Right lobe of liver (tissue), 4 donors: Measurements from ENCODE around the gene ATP13A2.

ENCODE experiments used
- POLR2A ChIP-seq: fragments of 450-650 bp; IDR thresholded peaks from one replicate; pipeline ENCODE4 v1.6.1; 2017; ENCODE audit warnings: antibody characterized with exemption, mild to moderate bottlenecking
- TF ChIP-seq, protein P1 (sequence below), 4 donors: fragments of 200-600 bp in 3 of 4; fragments of 450-650 bp in 1 of 4; IDR thresholded peaks; one replicate each; pipeline versions ENCODE4 v1.5.1 to v1.8.0; 2016 to 2022; ENCODE audit warnings: antibody characterized with exemption in 4 of 4, mild to moderate bottlenecking in 2 of 4
- donor health status: DM: no; HTN: no; CAD: no.
- donor health status: DM: no; HTN: no; CAD: no.
- donor health status: DM: no; HTN: yes; CAD: no.

DNA sequence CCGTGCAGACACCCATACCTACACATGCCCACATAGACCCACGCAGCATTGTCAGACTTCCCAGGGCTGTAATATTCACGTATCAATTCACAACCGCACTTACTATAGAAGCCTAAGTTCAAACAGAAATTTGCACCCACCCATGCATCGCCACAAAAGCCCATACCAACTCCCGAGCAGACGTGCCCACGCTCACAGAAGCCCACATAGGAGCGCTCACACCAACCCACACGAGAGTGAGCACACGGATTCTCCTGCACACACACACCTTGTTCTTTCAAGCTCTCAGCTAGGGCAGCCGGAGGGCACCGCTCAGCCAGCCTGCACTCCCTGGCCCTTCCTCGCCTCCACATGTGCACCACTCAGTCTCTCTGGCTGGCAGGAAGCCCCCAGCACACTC, 35.9 kb downstream of the ATP13A2 start:
- TF ChIP-seq POLR2A: no peak
- TF ChIP-seq, protein P1, sequence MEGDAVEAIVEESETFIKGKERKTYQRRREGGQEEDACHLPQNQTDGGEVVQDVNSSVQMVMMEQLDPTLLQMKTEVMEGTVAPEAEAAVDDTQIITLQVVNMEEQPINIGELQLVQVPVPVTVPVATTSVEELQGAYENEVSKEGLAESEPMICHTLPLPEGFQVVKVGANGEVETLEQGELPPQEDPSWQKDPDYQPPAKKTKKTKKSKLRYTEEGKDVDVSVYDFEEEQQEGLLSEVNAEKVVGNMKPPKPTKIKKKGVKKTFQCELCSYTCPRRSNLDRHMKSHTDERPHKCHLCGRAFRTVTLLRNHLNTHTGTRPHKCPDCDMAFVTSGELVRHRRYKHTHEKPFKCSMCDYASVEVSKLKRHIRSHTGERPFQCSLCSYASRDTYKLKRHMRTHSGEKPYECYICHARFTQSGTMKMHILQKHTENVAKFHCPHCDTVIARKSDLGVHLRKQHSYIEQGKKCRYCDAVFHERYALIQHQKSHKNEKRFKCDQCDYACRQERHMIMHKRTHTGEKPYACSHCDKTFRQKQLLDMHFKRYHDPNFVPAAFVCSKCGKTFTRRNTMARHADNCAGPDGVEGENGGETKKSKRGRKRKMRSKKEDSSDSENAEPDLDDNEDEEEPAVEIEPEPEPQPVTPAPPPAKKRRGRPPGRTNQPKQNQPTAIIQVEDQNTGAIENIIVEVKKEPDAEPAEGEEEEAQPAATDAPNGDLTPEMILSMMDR (IDR thresholded peaks at IDR 0.05): no peak
